K562 (cell line): ENCODE data around the gene TXNRD1.

ENCODE experiments used
- SMARCA4 ChIP-seq: fragments of 450-650 bp; IDR thresholded peaks from 2 replicates; pipeline ENCODE4 v1.6.1; 2016
- SOX6 ChIP-seq: fragments of 450-650 bp; IDR thresholded peaks from 2 replicates; pipeline ENCODE4 v1.6.1; 2014; ENCODE audit warnings: mild to moderate bottlenecking
- SP2 ChIP-seq: IDR thresholded peaks from 2 replicates; pipeline ENCODE4 v1.6.1; 2011; ENCODE audit warnings: mild to moderate bottlenecking, low read depth, low read length, moderate library complexity; ENCODE audit not compliant: poor library complexity, severe bottlenecking; ENCODE audit errors: extremely low read depth

DNA sequence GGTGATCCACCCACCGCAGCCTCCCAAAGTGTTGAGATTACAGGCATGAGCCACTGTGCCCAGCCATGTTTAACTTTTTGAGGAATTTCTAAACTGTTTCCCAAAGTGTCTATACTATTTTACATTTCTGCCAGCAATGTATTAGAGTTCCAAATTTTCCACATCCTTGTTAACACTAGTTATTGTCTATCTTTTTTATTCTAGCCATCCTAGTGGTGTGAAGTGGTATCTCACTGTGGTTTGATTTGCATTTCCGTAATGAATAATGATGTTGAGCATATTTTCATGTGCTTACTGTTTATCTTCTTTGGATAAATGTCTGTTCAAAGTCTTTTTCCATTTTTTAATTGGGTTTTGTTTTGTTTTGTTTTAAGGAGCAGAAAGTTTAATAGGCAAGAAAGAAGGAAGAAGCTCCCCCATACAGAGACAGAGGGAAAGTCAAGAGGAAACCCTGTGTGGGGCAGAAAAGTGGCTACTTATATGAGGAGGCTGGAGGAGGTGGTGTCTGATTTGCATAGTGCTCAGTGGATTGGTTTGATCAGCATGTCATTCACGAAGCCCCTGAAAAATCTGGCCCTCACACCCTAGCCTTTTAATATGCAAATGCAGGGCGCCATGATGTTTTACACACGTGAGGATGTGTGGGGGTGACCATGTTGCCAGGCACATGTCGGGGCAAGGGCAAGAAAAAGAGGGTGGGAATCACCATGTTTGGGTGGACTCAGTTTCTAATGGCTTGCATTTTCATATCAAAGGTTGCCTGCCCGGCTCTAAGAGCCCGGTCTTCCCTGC lies 14.9 kb downstream of the TXNRD1 start:
- no peak for TF ChIP-seq SP2
- TF ChIP-seq SMARCA4, result no peak
- TF ChIP-seq SOX6, result no peak
